HCT116 (cell line): ENCODE results near the gene USP7.

Source experiments
- CTCF ChIP-seq, 3 experiments: fragments of 200-600 bp in 1 of 3; sonication (generic) in 1 of 3; IDR thresholded peaks in 2 of 3; conservative IDR thresholded peaks in 1 of 3; 2 replicates each; pipeline ENCODE4 v1.5.1; 2012 to 2017; ENCODE audit warnings: low read depth in 2 of 3, low read length in 2 of 3, antibody characterized with exemption in 1 of 3, borderline replicate concordance in 1 of 3, control low read depth in 1 of 3, mild to moderate bottlenecking in 1 of 3, mixed read lengths in 1 of 3, mixed run types in 1 of 3, moderate library complexity in 1 of 3; ENCODE audit not compliant: insufficient read depth in 1 of 3
- FOSL1 ChIP-seq: IDR thresholded peaks from 2 replicates; pipeline ENCODE4 v1.6.1; 2012; ENCODE audit warnings: low read depth
- ZFX ChIP-seq: fragments of 450-650 bp; IDR thresholded peaks from 2 replicates; pipeline ENCODE4 v1.6.1; 2017

GRCh38 chr16:8863594-8864424, 99.9 kb downstream of the USP7 start:
- TF ChIP-seq ZFX (no peak), CTCF (IDR thresholded peaks at IDR 0.05 in 2 of 3, conservative IDR thresholded peaks at IDR 0.05 in 1 of 3; ENCODE audit: borderline replicate concordance in 1 of 3, insufficient read depth in 1 of 3, low read depth in 2 of 3, low read length in 2 of 3) (no peak), FOSL1 (no peak)
